PFSK-1 (cell line): ENCODE measurements around the gene CEP85L.

ENCODE experiments used
- FOXP2 ChIP-seq: optimal IDR thresholded peaks from 2 replicates; pipeline ENCODE3; 2011; ENCODE audit warnings: borderline replicate concordance, control low read depth, inconsistent platforms; ENCODE audit not compliant: insufficient read depth; ENCODE audit errors: extremely low read length, extremely low read depth
- POLR2AphosphoS5 ChIP-seq: IDR thresholded peaks from 2 replicates; pipeline ENCODE4 v1.6.1; 2012; ENCODE audit warnings: low read depth, mild to moderate bottlenecking, control low read depth, low read length, moderate library complexity
- SIN3A ChIP-seq: IDR thresholded peaks from 2 replicates; pipeline ENCODE4 v1.6.1; 2012; ENCODE audit warnings: mild to moderate bottlenecking, low read length, moderate library complexity, borderline replicate concordance; ENCODE audit not compliant: insufficient read depth
- TAF1 ChIP-seq: IDR thresholded peaks from 2 replicates; pipeline ENCODE4 v1.6.1; 2012; ENCODE audit warnings: low read length, control low read depth, borderline replicate concordance; ENCODE audit not compliant: insufficient read depth
- TF ChIP-seq, protein P1 (sequence below), 2 experiments: IDR thresholded peaks; 2 replicates each; pipeline versions ENCODE4 v1.6.1 to v1.8.0; 2011 to 2012; ENCODE audit warnings: low read depth in 2 of 2, low read length in 2 of 2, control low read depth in 1 of 2, inconsistent platforms in 1 of 2, mild to moderate bottlenecking in 1 of 2, moderate library complexity in 1 of 2; ENCODE audit not compliant: insufficient read depth in 1 of 2

Gene CEP85L

DNA sequence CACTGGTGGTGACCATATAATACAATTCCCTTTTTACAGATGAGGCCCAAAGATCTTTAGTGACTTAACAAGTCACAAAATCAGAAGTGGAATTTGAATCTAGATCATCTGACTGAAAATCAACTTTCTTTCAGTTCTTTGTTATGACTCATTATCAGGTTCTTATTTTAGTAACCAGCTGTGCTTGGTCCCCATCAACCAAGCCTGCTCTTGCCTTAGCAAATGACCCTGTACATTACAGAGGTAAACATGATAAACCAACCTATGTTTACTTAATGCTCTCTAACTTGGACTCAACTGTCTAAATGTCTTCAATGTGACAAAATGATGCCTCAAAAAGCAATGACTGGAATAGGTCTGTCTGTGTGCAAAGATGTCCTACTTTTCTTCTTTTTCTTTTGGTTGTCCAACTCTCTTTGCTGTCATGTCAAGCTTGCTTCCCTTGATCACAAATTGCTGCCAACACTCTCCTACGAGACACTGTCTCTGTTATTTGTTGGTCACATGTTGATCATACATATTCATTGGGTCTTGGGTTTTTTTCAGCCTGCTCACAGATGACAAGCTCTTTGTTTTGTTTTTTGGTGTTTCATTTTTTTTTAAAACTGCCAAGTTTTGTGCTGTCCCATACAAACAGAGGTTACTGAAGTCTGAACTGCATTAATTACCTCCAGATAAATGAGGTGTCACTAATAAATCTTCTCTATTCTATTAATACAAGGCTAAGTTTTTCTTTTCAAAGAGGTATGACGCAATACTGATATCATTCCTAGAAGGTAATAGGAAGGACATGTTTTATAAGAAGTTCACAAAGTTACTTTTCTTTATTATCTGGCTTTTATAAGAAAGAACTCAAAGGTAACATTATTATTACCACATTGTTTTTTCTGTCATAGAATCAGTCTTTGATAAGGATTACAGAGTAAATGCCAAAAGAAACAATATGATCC, 165.5 kb downstream of the CEP85L start:
- TF ChIP-seq, protein P1, sequence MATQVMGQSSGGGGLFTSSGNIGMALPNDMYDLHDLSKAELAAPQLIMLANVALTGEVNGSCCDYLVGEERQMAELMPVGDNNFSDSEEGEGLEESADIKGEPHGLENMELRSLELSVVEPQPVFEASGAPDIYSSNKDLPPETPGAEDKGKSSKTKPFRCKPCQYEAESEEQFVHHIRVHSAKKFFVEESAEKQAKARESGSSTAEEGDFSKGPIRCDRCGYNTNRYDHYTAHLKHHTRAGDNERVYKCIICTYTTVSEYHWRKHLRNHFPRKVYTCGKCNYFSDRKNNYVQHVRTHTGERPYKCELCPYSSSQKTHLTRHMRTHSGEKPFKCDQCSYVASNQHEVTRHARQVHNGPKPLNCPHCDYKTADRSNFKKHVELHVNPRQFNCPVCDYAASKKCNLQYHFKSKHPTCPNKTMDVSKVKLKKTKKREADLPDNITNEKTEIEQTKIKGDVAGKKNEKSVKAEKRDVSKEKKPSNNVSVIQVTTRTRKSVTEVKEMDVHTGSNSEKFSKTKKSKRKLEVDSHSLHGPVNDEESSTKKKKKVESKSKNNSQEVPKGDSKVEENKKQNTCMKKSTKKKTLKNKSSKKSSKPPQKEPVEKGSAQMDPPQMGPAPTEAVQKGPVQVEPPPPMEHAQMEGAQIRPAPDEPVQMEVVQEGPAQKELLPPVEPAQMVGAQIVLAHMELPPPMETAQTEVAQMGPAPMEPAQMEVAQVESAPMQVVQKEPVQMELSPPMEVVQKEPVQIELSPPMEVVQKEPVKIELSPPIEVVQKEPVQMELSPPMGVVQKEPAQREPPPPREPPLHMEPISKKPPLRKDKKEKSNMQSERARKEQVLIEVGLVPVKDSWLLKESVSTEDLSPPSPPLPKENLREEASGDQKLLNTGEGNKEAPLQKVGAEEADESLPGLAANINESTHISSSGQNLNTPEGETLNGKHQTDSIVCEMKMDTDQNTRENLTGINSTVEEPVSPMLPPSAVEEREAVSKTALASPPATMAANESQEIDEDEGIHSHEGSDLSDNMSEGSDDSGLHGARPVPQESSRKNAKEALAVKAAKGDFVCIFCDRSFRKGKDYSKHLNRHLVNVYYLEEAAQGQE (IDR thresholded peaks at IDR 0.05; ENCODE audit: insufficient read depth in 1 of 2, low read depth in 2 of 2, low read length in 2 of 2): no peak
- no peak for TF ChIP-seq FOXP2
- no peak for TF ChIP-seq TAF1
- TF ChIP-seq POLR2AphosphoS5: no peak
- no peak for TF ChIP-seq SIN3A

- no peak for TF ChIP-seq SIN3A
Observed at GRCh38 chr6:118476551-118476950, 174.8 kb downstream of the CEP85L start.

GRCh38 chr6:118473266-118473665, 178.1 kb downstream of the CEP85L start:
- TF ChIP-seq POLR2AphosphoS5: no peak
- TF ChIP-seq FOXP2: no peak
- no peak for TF ChIP-seq TAF1

DNA sequence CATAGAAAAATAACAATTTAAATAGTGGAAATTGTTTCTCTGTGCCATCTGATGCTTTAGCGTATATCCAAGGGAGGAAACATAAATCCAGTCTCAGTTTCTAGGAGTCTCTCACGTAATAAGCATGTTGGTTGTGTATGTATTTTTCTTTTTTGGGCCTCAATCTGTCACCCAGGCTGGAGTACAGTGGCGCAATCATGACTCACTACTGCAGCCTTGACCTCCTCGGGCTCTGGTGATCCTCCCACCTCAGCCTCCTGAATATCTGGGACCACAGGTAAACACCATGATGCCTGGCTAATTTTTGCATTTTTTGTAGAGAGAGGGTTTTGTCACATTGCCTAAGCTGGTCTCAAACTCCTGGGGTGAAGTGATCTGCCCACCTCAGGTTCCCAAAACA, 181.9 kb downstream of the CEP85L start:
- TF ChIP-seq, protein P1 (IDR thresholded peaks at IDR 0.05; ENCODE audit: insufficient read depth in 1 of 2, low read depth in 2 of 2, low read length in 2 of 2): no peak
- TF ChIP-seq POLR2AphosphoS5: no peak
- no peak for TF ChIP-seq TAF1
- no peak for TF ChIP-seq SIN3A
- no peak for TF ChIP-seq FOXP2

GRCh38 chr6:118468682-118469465, 182.5 kb downstream of the CEP85L start:
- no peak for TF ChIP-seq SIN3A
- no peak for TF ChIP-seq TAF1
- TF ChIP-seq POLR2AphosphoS5: no peak
- no peak for TF ChIP-seq FOXP2
- TF ChIP-seq, protein P1 (IDR thresholded peaks at IDR 0.05; ENCODE audit: insufficient read depth in 1 of 2, low read depth in 2 of 2, low read length in 2 of 2): no peak

- TF ChIP-seq POLR2AphosphoS5 (no peak), FOXP2 (no peak), TAF1 (no peak), SIN3A (no peak)
- TF ChIP-seq, protein P1 (IDR thresholded peaks at IDR 0.05; ENCODE audit: insufficient read depth in 1 of 2, low read depth in 2 of 2, low read length in 2 of 2): no peak
Observed at GRCh38 chr6:118467181-118467580, 184.2 kb downstream of the CEP85L start.
